GM12878 (cell line): ENCODE measurements around the gene PIAS1.

Experiments used
- HDGF ChIP-seq: fragments of 450-650 bp; IDR thresholded peaks from 2 replicates; pipeline ENCODE4 v1.6.1; 2016; ENCODE audit warnings: antibody characterized with exemption
- TCF12 ChIP-seq: IDR thresholded peaks from 2 replicates; pipeline ENCODE4 v1.6.1; 2011; ENCODE audit warnings: low read depth, mild to moderate bottlenecking, low read length
- ZNF274 ChIP-seq: IDR thresholded peaks from one replicate; pipeline ENCODE4 v1.8.0; 2011; ENCODE audit not compliant: insufficient read length, insufficient read depth
- TF ChIP-seq, protein P1 (sequence below): fragments of 450-650 bp; IDR thresholded peaks from 2 replicates; pipeline ENCODE4 v1.6.1; 2017; ENCODE audit warnings: antibody characterized with exemption, mild to moderate bottlenecking, moderate library complexity
- TF ChIP-seq, protein P2 (sequence below), 3 experiments: IDR thresholded peaks in 2 of 3; conservative IDR thresholded peaks in 1 of 3; 2 replicates each; pipeline ENCODE4 v1.5.1; 2011; ENCODE audit warnings: low read depth in 3 of 3, low read length in 3 of 3, mild to moderate bottlenecking in 3 of 3, control low read depth in 2 of 3, moderate library complexity in 2 of 3, inconsistent platforms in 1 of 3, mixed read lengths in 1 of 3; ENCODE audit not compliant: control insufficient read depth in 2 of 3, insufficient read depth in 1 of 3; ENCODE audit errors: extremely low read depth in 1 of 3

DNA sequence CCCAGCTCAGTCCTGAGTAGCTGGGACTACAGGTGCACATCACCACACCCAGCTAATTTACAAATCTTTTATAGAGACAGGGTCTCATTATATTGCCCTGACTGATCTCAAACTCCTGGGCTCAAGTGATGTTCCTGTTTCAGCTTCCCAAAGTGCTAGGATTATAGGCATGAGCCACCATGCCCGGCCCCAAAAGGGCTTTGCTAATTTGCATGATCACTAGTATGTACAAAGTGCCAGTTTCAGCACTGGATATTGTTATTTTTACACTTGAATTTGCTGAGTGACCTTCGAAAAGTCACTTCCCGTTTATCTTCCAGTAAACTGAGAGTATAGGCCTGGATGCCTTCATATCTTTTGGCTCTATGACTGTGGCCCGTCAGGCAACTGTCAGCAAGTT, 163.2 kb downstream of the PIAS1 start:
- TF ChIP-seq, protein P1, sequence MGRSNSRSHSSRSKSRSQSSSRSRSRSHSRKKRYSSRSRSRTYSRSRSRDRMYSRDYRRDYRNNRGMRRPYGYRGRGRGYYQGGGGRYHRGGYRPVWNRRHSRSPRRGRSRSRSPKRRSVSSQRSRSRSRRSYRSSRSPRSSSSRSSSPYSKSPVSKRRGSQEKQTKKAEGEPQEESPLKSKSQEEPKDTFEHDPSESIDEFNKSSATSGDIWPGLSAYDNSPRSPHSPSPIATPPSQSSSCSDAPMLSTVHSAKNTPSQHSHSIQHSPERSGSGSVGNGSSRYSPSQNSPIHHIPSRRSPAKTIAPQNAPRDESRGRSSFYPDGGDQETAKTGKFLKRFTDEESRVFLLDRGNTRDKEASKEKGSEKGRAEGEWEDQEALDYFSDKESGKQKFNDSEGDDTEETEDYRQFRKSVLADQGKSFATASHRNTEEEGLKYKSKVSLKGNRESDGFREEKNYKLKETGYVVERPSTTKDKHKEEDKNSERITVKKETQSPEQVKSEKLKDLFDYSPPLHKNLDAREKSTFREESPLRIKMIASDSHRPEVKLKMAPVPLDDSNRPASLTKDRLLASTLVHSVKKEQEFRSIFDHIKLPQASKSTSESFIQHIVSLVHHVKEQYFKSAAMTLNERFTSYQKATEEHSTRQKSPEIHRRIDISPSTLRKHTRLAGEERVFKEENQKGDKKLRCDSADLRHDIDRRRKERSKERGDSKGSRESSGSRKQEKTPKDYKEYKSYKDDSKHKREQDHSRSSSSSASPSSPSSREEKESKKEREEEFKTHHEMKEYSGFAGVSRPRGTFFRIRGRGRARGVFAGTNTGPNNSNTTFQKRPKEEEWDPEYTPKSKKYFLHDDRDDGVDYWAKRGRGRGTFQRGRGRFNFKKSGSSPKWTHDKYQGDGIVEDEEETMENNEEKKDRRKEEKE = no peak
- TF ChIP-seq TCF12 (no peak), HDGF (no peak), ZNF274 (no peak)
- TF ChIP-seq, protein P2, sequence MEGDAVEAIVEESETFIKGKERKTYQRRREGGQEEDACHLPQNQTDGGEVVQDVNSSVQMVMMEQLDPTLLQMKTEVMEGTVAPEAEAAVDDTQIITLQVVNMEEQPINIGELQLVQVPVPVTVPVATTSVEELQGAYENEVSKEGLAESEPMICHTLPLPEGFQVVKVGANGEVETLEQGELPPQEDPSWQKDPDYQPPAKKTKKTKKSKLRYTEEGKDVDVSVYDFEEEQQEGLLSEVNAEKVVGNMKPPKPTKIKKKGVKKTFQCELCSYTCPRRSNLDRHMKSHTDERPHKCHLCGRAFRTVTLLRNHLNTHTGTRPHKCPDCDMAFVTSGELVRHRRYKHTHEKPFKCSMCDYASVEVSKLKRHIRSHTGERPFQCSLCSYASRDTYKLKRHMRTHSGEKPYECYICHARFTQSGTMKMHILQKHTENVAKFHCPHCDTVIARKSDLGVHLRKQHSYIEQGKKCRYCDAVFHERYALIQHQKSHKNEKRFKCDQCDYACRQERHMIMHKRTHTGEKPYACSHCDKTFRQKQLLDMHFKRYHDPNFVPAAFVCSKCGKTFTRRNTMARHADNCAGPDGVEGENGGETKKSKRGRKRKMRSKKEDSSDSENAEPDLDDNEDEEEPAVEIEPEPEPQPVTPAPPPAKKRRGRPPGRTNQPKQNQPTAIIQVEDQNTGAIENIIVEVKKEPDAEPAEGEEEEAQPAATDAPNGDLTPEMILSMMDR (IDR thresholded peaks at IDR 0.05 in 2 of 3, conservative IDR thresholded peaks at IDR 0.05 in 1 of 3; ENCODE audit: control insufficient read depth in 2 of 3, extremely low read depth in 1 of 3, insufficient read depth in 1 of 3, low read depth in 3 of 3, low read length in 3 of 3) = no peak
